Measurements from ENCODE around the gene BTBD2.

The BTBD2 gene

GRCh38 chr19:1947651-1948209 is 67.8 kb downstream of the BTBD2 start:
- peaks cover 31% of the 10 kb centered on the region for H3K4me1 ChIP-seq (ENCODE audit: control insufficient read depth, insufficient read depth, low read length, poor library complexity, severe bottlenecking)
- no peaks in the 10 kb centered on the region for H3K27me3 ChIP-seq (replicated peaks; ENCODE audit: control insufficient read depth, insufficient read depth, low read length, poor library complexity, severe bottlenecking)
- H3K4me3 ChIP-seq (ENCODE audit: insufficient read depth, low read depth, low read length, poor library complexity, severe bottlenecking), result no peak overlapping the region
- peaks cover 3% of the 10 kb centered on the region for H3K36me3 ChIP-seq (ENCODE audit: control insufficient read depth, insufficient read depth, low read length)
- H3K27ac ChIP-seq (ENCODE audit: insufficient read depth, low read length, poor library complexity, severe bottlenecking), result no peak overlapping the region
- H3K9me3 ChIP-seq (ENCODE audit: control insufficient read depth, low read length), result no peaks in the 10 kb centered on the region
- DNase-seq, result no peak

GRCh38 chr19:1945899-1946298 is 69.6 kb downstream of the BTBD2 start:
- peaks cover 31% of the 10 kb centered on the region for H3K4me1 ChIP-seq (ENCODE audit: control insufficient read depth, insufficient read depth, low read length, poor library complexity, severe bottlenecking)
- no peak overlapping the region for H3K27ac ChIP-seq (ENCODE audit: insufficient read depth, low read length, poor library complexity, severe bottlenecking)
- H3K36me3 ChIP-seq (ENCODE audit: control insufficient read depth, insufficient read depth, low read length), result no peaks in the 10 kb centered on the region
- peak in 1 of 3 donors; percentile 17 for DNase-seq
- no peaks in the 10 kb centered on the region for H3K27me3 ChIP-seq (replicated peaks; ENCODE audit: control insufficient read depth, insufficient read depth, low read length, poor library complexity, severe bottlenecking)
- H3K4me3 ChIP-seq (ENCODE audit: insufficient read depth, low read depth, low read length, poor library complexity, severe bottlenecking), result no peak overlapping the region
- no peaks in the 10 kb centered on the region for H3K9me3 ChIP-seq (ENCODE audit: control insufficient read depth, low read length)

GRCh38 chr19:1944916-1945561 is 70.5 kb downstream of the BTBD2 start:
- Histone ChIP-seq H3K27me3 (replicated peaks; ENCODE audit: control insufficient read depth, insufficient read depth, low read length, poor library complexity, severe bottlenecking) (no peaks in the 10 kb centered on the region), H3K4me3 (ENCODE audit: insufficient read depth, low read depth, low read length, poor library complexity, severe bottlenecking) (no peak overlapping the region), H3K36me3 (ENCODE audit: control insufficient read depth, insufficient read depth, low read length) (no peaks in the 10 kb centered on the region), H3K9me3 (ENCODE audit: control insufficient read depth, low read length) (no peaks in the 10 kb centered on the region), H3K27ac (ENCODE audit: insufficient read depth, low read length, poor library complexity, severe bottlenecking) (no peak overlapping the region), H3K4me1 (ENCODE audit: control insufficient read depth, insufficient read depth, low read length, poor library complexity, severe bottlenecking) (peaks cover 36% of the 10 kb centered on the region)
- DNase-seq, result no peak

GRCh38 chr19:1944088-1944915 is 71.2 kb downstream of the BTBD2 start:
- Histone ChIP-seq H3K27me3 (replicated peaks; ENCODE audit: control insufficient read depth, insufficient read depth, low read length, poor library complexity, severe bottlenecking) (no peaks in the 10 kb centered on the region), H3K27ac (ENCODE audit: insufficient read depth, low read length, poor library complexity, severe bottlenecking) (peak overlapping the region; percentile 99), H3K4me1 (ENCODE audit: control insufficient read depth, insufficient read depth, low read length, poor library complexity, severe bottlenecking) (peaks cover 43% of the 10 kb centered on the region), H3K9me3 (ENCODE audit: control insufficient read depth, low read length) (no peaks in the 10 kb centered on the region), H3K4me3 (ENCODE audit: insufficient read depth, low read depth, low read length, poor library complexity, severe bottlenecking) (no peak overlapping the region), H3K36me3 (ENCODE audit: control insufficient read depth, insufficient read depth, low read length) (no peaks in the 10 kb centered on the region)
- DNase-seq, result no peak

- no peak for DNase-seq
- Histone ChIP-seq H3K36me3 (ENCODE audit: control insufficient read depth, insufficient read depth, low read length) (no peaks in the 10 kb centered on the region), H3K4me1 (ENCODE audit: control insufficient read depth, insufficient read depth, low read length, poor library complexity, severe bottlenecking) (peaks cover 43% of the 10 kb centered on the region), H3K9me3 (ENCODE audit: control insufficient read depth, low read length) (no peaks in the 10 kb centered on the region), H3K4me3 (ENCODE audit: insufficient read depth, low read depth, low read length, poor library complexity, severe bottlenecking) (peak overlapping the region; percentile 84), H3K27ac (ENCODE audit: insufficient read depth, low read length, poor library complexity, severe bottlenecking) (peak overlapping the region; percentile 99), H3K27me3 (replicated peaks; ENCODE audit: control insufficient read depth, insufficient read depth, low read length, poor library complexity, severe bottlenecking) (no peaks in the 10 kb centered on the region)
Measured at GRCh38 chr19:1943661-1944087, 71.8 kb downstream of the BTBD2 start.

GRCh38 chr19:1942934-1943555 is 72.5 kb downstream of the BTBD2 start:
- peaks cover 43% of the 10 kb centered on the region for H3K4me1 ChIP-seq (ENCODE audit: control insufficient read depth, insufficient read depth, low read length, poor library complexity, severe bottlenecking)
- H3K27me3 ChIP-seq (replicated peaks; ENCODE audit: control insufficient read depth, insufficient read depth, low read length, poor library complexity, severe bottlenecking), result no peaks in the 10 kb centered on the region
- H3K9me3 ChIP-seq (ENCODE audit: control insufficient read depth, low read length), result no peaks in the 10 kb centered on the region
- peak overlapping the region; percentile 84 for H3K4me3 ChIP-seq (ENCODE audit: insufficient read depth, low read depth, low read length, poor library complexity, severe bottlenecking)
- peak in 1 of 3 donors; percentile 30 for DNase-seq
- H3K27ac ChIP-seq (ENCODE audit: insufficient read depth, low read length, poor library complexity, severe bottlenecking), result peak overlapping the region; percentile 99
- H3K36me3 ChIP-seq (ENCODE audit: control insufficient read depth, insufficient read depth, low read length), result no peaks in the 10 kb centered on the region

- Histone ChIP-seq H3K9me3 (ENCODE audit: control insufficient read depth, low read length) (no peaks in the 10 kb centered on the region), H3K27me3 (replicated peaks; ENCODE audit: control insufficient read depth, insufficient read depth, low read length, poor library complexity, severe bottlenecking) (no peaks in the 10 kb centered on the region), H3K36me3 (ENCODE audit: control insufficient read depth, insufficient read depth, low read length) (no peaks in the 10 kb centered on the region), H3K4me1 (ENCODE audit: control insufficient read depth, insufficient read depth, low read length, poor library complexity, severe bottlenecking) (peaks cover 40% of the 10 kb centered on the region), H3K4me3 (ENCODE audit: insufficient read depth, low read depth, low read length, poor library complexity, severe bottlenecking) (peak overlapping the region; percentile 84), H3K27ac (ENCODE audit: insufficient read depth, low read length, poor library complexity, severe bottlenecking) (peak overlapping the region; percentile 99)
- peak; percentile 79 to 82 (median 81) for DNase-seq
Measured at GRCh38 chr19:1942078-1942933, 73.2 kb downstream of the BTBD2 start.

GRCh38 chr19:1941146-1942077 is 74.1 kb downstream of the BTBD2 start, which contains the start of gene CSNK1G2:
TSS of gene CSNK1G2 (plus strand) at chr19:1941172. CDS start at chr19:1969773, 28,601 bp downstream.
- H3K4me3 ChIP-seq (ENCODE audit: insufficient read depth, low read depth, low read length, poor library complexity, severe bottlenecking), result peak within 1 kb of the TSS; percentile 84
- no peak for DNase-seq

More at GRCh38 chr19:1941146-1942077, 74.1 kb downstream of the BTBD2 start, which contains the start of gene CSNK1G2:
- no peaks in the 10 kb centered on the region for H3K36me3 ChIP-seq (ENCODE audit: control insufficient read depth, insufficient read depth, low read length)
- H3K27ac ChIP-seq (ENCODE audit: insufficient read depth, low read length, poor library complexity, severe bottlenecking), result peak within 1 kb of the TSS; percentile 99
- H3K9me3 ChIP-seq (ENCODE audit: control insufficient read depth, low read length), result no peaks in the 10 kb centered on the region
- no peaks in the 10 kb centered on the region for H3K27me3 ChIP-seq (replicated peaks; ENCODE audit: control insufficient read depth, insufficient read depth, low read length, poor library complexity, severe bottlenecking)
- H3K4me1 ChIP-seq (ENCODE audit: control insufficient read depth, insufficient read depth, low read length, poor library complexity, severe bottlenecking), result peaks cover 38% of the 10 kb centered on the region

All from effector memory CD4-positive, alpha-beta T cell (primary cell).